ENCODE data around the gene PIK3IP1.

Gene PIK3IP1

GRCh38 chr22:31281733-31282132 lies 10.6 kb downstream of the PIK3IP1 start:
- DNase-seq, result no peak

GRCh38 chr22:31279821-31280505 lies 12.3 kb downstream of the PIK3IP1 start:
- DNase-seq, result no peak

- no peak for DNase-seq
Measured at GRCh38 chr22:31279327-31279669, 13.0 kb downstream of the PIK3IP1 start.

- no peak for DNase-seq
Measured at GRCh38 chr22:31278626-31279326, 13.5 kb downstream of the PIK3IP1 start.

GRCh38 chr22:31278151-31278621 lies 14.1 kb downstream of the PIK3IP1 start:
- no peak for DNase-seq

- DNase-seq, result no peak
Measured at GRCh38 chr22:31277741-31278140, 14.5 kb downstream of the PIK3IP1 start.

- DNase-seq, result no peak
Measured at GRCh38 chr22:31276426-31277167, 15.7 kb downstream of the PIK3IP1 start.

GRCh38 chr22:31275576-31275975 lies 16.7 kb downstream of the PIK3IP1 start:
- DNase-seq, result no peak

GRCh38 chr22:31275018-31275417 lies 17.3 kb downstream of the PIK3IP1 start:
- DNase-seq, result no peak

- no peak for DNase-seq
Measured at GRCh38 chr22:31274017-31274416, 18.3 kb downstream of the PIK3IP1 start.

- DNase-seq, result peak in 31 of 56 donors; percentile 8 to 70 (median 29)
Measured at GRCh38 chr22:31272522-31273446, 19.5 kb downstream of the PIK3IP1 start.

GRCh38 chr22:31271485-31271884 lies 20.8 kb downstream of the PIK3IP1 start:
- DNase-seq, result no peak

- no peak for DNase-seq
Measured at GRCh38 chr22:31271026-31271425, 21.3 kb downstream of the PIK3IP1 start.

GRCh38 chr22:31269892-31270579 lies 22.3 kb downstream of the PIK3IP1 start:
- no peak for DNase-seq

- DNase-seq, result no peak
Measured at GRCh38 chr22:31268281-31268680, 24.0 kb downstream of the PIK3IP1 start.

- DNase-seq, result no peak
Measured at GRCh38 chr22:31263896-31264640, 28.2 kb downstream of the PIK3IP1 start.

- DNase-seq, result peak in 1 of 56 donors; percentile 19
Measured at GRCh38 chr22:31262312-31263133, 29.8 kb downstream of the PIK3IP1 start.

GRCh38 chr22:31260474-31260856 lies 31.8 kb downstream of the PIK3IP1 start:
- DNase-seq, result no peak

Measured in nucleus accumbens (tissue), 56 donors.